Right atrium auricular region (tissue), 2 donors: ENCODE measurements around the gene PLSCR4. TPM values are rescaled to one million over a fixed set of nuclear protein-coding genes. Genes with fewer than 3 reads are reported as not detected.

ENCODE experiments used
- DNase-seq: peaks from one replicate; pipeline ENCODE4 v3.0.0-alpha.2; 2019; ENCODE audit warnings: low spot score
- H3K27ac ChIP-seq, 2 donors: fragments of 200-600 bp; sonication (generic); 1 replicate in 1 of 2; 2 replicates in 1 of 2; pipeline ENCODE4 v1.5.1; 2016 to 2019
- H3K27me3 ChIP-seq, 2 donors: fragments of 200-600 bp; sonication (generic); one replicate each; pipeline versions ENCODE4 v1.5.1 to v1.6.0; 2017 to 2019
- H3K36me3 ChIP-seq: fragments of 200-600 bp; sonication (generic); one replicate; pipeline ENCODE4 v1.5.1; 2016
- H3K4me1 ChIP-seq, 2 donors: fragments of 200-600 bp; sonication (generic); one replicate each; pipeline versions ENCODE4 v1.5.1 to v1.6.0; 2017 to 2019
- H3K4me3 ChIP-seq, 2 donors: fragments of 200-600 bp; sonication (generic); 1 replicate in 1 of 2; 2 replicates in 1 of 2; pipeline ENCODE4 v1.5.1; 2017 to 2019; ENCODE audit warnings: mild to moderate bottlenecking in 1 of 2, moderate library complexity in 1 of 2
- H3K9me3 ChIP-seq, 2 donors: fragments of 200-600 bp; sonication (generic); one replicate each; pipeline ENCODE4 v1.5.1; 2019
- total RNA-seq, 2 donors: library from RNA; depleted of rRNA; stranded (reverse); fragments of >200 nt; gene quantifications; one replicate each; pipeline ENCODE4 v1.1.0, GENCODE V29; 2016
- TF ChIP-seq, protein P1 (sequence below), 2 donors: fragments of 200-600 bp; sonication (generic); IDR thresholded peaks; one replicate each; pipeline ENCODE4 v1.5.1; 2019; ENCODE audit warnings: antibody characterized with exemption in 2 of 2

PLSCR4 gene
- total RNA-seq, 2 donors from 2014 or later: 22.9 to 31.5 TPM

DNA sequence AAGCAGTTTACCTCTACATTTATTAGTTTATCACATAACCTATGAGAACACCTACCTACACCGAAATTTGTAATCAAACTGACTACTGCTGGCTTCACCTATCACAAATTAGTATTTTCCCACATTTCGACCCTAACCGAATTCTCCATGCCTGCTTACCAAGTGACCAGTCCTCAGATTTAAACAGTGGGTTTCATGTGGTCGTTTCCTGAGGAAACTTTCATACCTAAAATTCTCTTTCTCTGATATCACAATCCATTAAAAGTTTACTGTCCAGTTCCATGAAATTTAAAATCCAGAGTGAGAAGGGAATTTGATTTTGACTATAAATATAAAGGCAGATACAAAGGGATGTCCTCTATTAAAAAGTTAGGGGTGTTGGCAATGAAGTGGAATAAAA is 91.9 kb downstream of the PLSCR4 start:
- H3K36me3 ChIP-seq: no peaks in the 10 kb centered on the region
- H3K4me3 ChIP-seq: peak overlapping the region; percentile 58 to 81
- no peak for DNase-seq
- peaks cover 0 to 56% of the 10 kb centered on the region in 2 donors for H3K4me1 ChIP-seq
- no peaks in the 10 kb centered on the region for H3K9me3 ChIP-seq
- H3K27me3 ChIP-seq: no peaks in the 10 kb centered on the region
- TF ChIP-seq, protein P1, sequence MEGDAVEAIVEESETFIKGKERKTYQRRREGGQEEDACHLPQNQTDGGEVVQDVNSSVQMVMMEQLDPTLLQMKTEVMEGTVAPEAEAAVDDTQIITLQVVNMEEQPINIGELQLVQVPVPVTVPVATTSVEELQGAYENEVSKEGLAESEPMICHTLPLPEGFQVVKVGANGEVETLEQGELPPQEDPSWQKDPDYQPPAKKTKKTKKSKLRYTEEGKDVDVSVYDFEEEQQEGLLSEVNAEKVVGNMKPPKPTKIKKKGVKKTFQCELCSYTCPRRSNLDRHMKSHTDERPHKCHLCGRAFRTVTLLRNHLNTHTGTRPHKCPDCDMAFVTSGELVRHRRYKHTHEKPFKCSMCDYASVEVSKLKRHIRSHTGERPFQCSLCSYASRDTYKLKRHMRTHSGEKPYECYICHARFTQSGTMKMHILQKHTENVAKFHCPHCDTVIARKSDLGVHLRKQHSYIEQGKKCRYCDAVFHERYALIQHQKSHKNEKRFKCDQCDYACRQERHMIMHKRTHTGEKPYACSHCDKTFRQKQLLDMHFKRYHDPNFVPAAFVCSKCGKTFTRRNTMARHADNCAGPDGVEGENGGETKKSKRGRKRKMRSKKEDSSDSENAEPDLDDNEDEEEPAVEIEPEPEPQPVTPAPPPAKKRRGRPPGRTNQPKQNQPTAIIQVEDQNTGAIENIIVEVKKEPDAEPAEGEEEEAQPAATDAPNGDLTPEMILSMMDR (IDR thresholded peaks at IDR 0.05): no peak
- H3K27ac ChIP-seq: peak overlapping the region; percentile 91 to 96

DNA sequence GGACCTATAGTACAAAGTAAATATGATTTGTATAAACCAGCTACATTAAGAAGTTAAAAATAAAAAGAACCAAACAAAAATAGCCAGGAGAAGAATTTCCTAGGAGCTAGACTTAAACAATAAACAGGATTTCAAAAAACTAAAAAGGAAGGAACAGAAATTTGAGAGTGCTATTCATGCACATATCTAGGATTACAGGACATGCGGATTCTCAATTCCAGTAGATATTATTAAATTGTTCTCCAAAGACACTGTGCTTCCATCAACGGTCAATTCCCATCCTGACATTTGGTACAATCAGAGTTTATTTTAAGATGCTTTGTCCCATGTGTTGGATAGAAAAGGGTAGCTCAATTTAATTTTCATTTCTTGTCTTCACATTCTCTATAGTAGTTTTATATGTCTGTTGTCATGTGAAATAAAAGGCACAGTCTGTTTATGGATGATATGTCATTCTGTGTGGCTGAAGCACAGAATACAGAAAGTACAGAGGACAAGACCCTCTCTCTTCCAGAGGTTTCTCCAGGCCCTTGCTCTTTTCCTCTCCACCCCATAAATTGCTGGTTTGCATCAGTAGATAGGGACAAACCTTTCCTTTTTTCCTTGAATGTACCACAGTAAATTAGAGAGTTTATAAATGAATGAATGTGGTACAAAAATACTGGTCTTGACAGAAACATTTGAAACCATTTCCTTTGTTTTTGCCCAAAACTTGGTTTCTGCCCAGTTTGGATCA is 93.4 kb downstream of the PLSCR4 start:
- Histone ChIP-seq H3K4me1 (peaks cover 0 to 63% of the 10 kb centered on the region in 2 donors), H3K36me3 (no peaks in the 10 kb centered on the region), H3K4me3 (peak overlapping the region in 1 of 2 donors; percentile 7), H3K27ac (peak overlapping the region; percentile 91 to 96), H3K27me3 (no peaks in the 10 kb centered on the region), H3K9me3 (no peaks in the 10 kb centered on the region)
- DNase-seq: no peak
- TF ChIP-seq, protein P1 (IDR thresholded peaks at IDR 0.05): no peak

DNA sequence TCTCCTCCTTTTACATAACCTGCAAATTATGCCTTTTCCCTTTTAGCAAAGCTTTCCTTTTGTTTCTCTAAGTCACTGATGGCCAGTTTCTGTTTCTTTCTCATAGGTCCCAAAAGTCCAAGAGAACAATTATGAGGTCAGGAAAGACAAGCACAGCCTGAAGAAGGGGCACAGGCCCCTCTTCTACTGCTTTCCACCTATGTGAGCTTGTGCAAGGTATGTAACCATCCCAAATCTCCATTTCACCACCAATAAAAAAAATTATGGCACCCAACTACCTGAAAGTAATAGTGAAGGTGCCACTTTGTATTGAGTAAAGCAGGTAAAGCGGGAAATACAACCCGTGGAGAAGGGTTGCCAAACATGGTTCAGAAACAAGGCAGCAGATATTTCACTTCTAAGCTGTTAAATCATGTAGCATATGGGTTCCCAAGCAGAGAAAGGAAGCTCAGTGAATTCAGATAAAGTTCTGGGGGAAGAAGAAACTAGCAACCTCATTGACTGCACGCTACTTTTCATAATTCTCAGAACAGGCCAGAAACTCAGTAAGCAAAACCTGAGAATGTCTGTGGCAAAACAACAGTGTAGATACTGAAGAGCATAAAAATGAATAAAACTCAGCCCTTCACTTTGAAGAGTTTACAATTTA is 94.1 kb downstream of the PLSCR4 start:
- DNase-seq: no peak
- Histone ChIP-seq H3K27me3 (no peaks in the 10 kb centered on the region), H3K36me3 (no peaks in the 10 kb centered on the region), H3K27ac (peak overlapping the region; percentile 91 to 96), H3K4me3 (peak overlapping the region in 1 of 2 donors; percentile 7), H3K9me3 (no peaks in the 10 kb centered on the region), H3K4me1 (peaks cover 0 to 63% of the 10 kb centered on the region in 2 donors)
- TF ChIP-seq, protein P1 (IDR thresholded peaks at IDR 0.05): no peak

DNA sequence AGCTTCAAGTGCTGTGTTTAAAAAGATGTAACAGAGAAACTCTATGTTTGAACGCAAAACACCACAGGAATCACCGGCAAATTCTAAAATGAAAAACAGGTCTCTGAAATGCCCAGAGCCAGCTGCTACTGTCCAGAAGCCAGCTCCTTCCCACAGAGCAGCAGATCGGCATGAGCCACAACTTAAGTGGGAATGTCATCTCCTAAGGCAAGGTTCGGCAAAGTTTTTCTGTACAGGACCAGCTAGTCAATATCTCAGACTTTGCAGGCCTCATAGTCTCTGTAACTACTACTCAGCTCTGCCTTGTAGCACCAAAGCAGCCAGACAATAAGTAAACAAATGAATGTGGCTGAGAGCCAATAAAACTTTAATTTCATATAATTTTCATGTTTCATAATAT is 94.8 kb downstream of the PLSCR4 start:
- peak overlapping the region in 1 of 2 donors; percentile 7 for H3K4me3 ChIP-seq
- DNase-seq: no peak
- TF ChIP-seq, protein P1 (IDR thresholded peaks at IDR 0.05): no peak
- no peaks in the 10 kb centered on the region for H3K36me3 ChIP-seq
- no peaks in the 10 kb centered on the region for H3K9me3 ChIP-seq
- peaks cover 0 to 66% of the 10 kb centered on the region in 2 donors for H3K4me1 ChIP-seq
- H3K27me3 ChIP-seq: no peaks in the 10 kb centered on the region
- H3K27ac ChIP-seq: peak overlapping the region; percentile 91 to 96

DNA sequence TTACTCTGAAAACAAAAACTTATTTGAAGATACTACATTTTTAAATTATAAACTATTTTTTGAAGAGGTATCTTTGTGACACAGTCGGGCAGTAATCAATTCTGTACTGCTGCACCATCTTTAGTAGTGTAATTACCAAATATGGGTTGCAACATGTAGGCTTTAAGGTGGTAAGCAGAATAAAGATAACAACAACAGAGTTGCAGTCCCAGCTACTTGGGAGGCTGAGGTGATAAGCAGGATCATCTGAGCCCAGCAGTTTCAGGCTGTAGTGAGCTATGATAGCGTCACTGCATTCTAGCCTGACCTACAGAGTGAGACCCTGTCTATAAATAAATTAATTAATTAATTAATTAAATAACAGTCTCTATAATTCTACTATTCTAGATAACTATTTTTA is 95.9 kb downstream of the PLSCR4 start:
- Histone ChIP-seq H3K4me3 (no peak overlapping the region), H3K36me3 (no peaks in the 10 kb centered on the region), H3K9me3 (no peaks in the 10 kb centered on the region), H3K4me1 (peaks cover 0 to 69% of the 10 kb centered on the region in 2 donors), H3K27ac (peak overlapping the region; percentile 91 to 96), H3K27me3 (no peaks in the 10 kb centered on the region)
- no peak for DNase-seq
- TF ChIP-seq, protein P1 (IDR thresholded peaks at IDR 0.05): no peak
